MG63 (cell line): Measurements from ENCODE around the gene SNX6. TPM values are rescaled to one million over a fixed set of nuclear protein-coding genes. Genes with fewer than 3 reads are reported as not detected.
"Not testable (repeated sequence)": the region's sequence is repeated elsewhere in the genome, so short reads cannot be mapped to it uniquely, and the experiment has no call there.

Experiments used
- DNase-seq: peaks from one replicate; pipeline ENCODE4 v3.0.0-alpha.2; 2020
- H3K27me3 ChIP-seq: fragments of 250-450 bp; sonication (Bioruptor Pico); 2 replicates; pipeline ENCODE4 v1.5.1; 2020; ENCODE audit warnings: mild to moderate bottlenecking, moderate library complexity
- H3K36me3 ChIP-seq: fragments of 250-450 bp; sonication (Bioruptor Pico); 2 replicates; pipeline ENCODE4 v1.5.1; 2020; ENCODE audit warnings: mild to moderate bottlenecking, moderate library complexity
- H3K4me3 ChIP-seq: fragments of 250-450 bp; sonication (Bioruptor Pico); 2 replicates; pipeline ENCODE4 v1.5.1; 2020; ENCODE audit warnings: mild to moderate bottlenecking, moderate library complexity
- H3K9me3 ChIP-seq: fragments of 250-450 bp; sonication (Bioruptor Pico); 2 replicates; pipeline ENCODE4 v1.5.1; 2020; ENCODE audit warnings: mild to moderate bottlenecking, moderate library complexity
- total RNA-seq: library from RNA; depleted of rRNA; stranded (reverse); fragments of >200 nt; shearing (Covaris generic); gene quantifications from 2 replicates; pipeline ENCODE4 v1.2.3, GENCODE V29; 2014; ENCODE audit warnings: low replicate concordance; rRNA removed

The SNX6 gene
- total RNA-seq: 44.5 and 80.6 TPM in 2 replicates

DNA sequence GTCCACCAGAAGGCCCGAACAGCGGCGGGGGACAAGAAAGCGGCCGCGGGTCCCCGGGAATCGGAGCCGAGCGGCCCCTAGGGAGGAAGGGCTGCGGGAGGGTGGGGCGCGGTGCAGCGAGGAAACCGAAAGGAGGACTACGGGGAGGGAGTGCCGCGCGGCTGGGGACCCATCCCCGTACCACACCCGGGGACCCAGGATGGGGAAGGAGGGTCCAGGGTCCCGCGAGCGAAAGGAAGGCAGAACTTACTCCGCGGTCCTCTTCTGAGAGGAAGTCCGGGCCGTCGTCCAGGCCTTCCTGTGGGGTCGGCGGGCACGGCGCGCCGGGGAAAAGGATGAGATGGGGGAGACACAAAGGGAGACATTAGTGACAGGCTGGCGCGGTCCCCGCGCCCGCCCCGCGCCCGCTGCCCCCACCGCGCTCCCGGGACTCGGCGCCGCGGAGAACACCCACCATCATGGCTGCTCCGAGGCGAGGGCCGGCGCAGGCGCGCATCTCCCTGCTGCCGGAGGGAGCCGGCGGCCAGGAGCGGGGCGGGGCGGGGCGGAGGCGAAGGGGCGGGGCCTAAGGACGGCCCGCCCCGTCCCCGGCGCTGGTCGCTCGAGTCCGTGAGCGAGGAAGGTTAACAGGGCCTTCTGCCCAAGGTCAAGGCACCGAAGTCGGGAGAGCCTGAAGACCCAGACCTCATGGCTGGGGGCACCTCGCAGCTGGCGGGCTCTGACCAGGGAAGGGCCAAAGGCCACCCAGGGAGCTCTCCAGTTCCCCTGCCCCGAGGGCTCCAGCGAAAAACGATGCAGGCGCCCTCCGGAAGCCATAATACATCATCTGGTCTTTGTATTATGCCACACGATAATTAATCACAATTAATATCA lies at the start of gene SNX6:
Gene SNX6 (minus strand): TSS at position 492 of the 873 bp plus-strand sequence. CDS start 32 bp downstream, at position 460.
- H3K9me3 ChIP-seq: no peaks in the 10 kb centered on the region
- H3K36me3 ChIP-seq: no peaks in the 10 kb centered on the region
- H3K4me3 ChIP-seq: peak within 1 kb of the TSS; percentile 72
- peak; percentile 70 for DNase-seq
- H3K27me3 ChIP-seq: no peaks in the 10 kb centered on the region

DNA sequence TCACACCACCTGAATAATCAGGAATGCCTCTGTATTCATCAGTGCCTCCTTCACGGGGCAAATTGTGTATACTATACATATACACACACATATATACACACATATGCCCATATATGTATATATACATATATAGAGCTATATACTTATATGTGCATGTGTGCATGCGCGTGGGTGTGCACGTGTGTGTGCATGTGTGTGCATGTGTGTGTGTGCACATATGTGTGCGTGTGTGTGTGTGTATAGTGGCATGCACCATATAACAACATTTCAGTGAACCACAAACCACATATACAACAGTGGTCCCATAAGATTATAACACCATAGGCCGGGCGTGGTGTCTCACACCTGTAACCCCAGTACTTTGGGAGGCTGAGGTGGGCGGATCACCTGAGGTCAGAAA lies 48.8 kb upstream of the SNX6 start:
- H3K27me3 ChIP-seq: no peaks in the 10 kb centered on the region
- no peak overlapping the region for H3K4me3 ChIP-seq
- H3K36me3 ChIP-seq: no peaks in the 10 kb centered on the region
- DNase-seq: no peak
- H3K9me3 ChIP-seq: no peaks in the 10 kb centered on the region

DNA sequence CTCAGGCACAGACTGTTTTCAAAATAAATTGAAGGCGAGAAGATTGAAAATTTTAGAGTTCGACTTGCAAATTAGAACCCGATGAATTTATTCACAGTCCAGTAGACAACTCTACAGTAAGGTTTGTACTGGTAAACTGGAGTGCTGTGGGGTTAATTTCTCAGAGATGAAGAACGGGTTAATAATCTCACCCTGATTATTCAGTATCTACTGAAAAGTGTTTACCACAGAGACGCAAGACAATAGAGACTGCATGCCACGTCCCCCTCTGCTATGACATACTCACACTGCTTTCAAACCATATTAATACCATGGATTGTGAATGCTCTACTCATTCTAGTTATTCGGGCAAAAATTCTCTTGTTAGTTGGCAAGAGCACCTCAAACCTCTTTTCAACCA lies 48.4 kb upstream of the SNX6 start:
- no peaks in the 10 kb centered on the region for H3K9me3 ChIP-seq
- DNase-seq: no peak
- H3K27me3 ChIP-seq: no peaks in the 10 kb centered on the region
- no peaks in the 10 kb centered on the region for H3K36me3 ChIP-seq
- no peak overlapping the region for H3K4me3 ChIP-seq

DNA sequence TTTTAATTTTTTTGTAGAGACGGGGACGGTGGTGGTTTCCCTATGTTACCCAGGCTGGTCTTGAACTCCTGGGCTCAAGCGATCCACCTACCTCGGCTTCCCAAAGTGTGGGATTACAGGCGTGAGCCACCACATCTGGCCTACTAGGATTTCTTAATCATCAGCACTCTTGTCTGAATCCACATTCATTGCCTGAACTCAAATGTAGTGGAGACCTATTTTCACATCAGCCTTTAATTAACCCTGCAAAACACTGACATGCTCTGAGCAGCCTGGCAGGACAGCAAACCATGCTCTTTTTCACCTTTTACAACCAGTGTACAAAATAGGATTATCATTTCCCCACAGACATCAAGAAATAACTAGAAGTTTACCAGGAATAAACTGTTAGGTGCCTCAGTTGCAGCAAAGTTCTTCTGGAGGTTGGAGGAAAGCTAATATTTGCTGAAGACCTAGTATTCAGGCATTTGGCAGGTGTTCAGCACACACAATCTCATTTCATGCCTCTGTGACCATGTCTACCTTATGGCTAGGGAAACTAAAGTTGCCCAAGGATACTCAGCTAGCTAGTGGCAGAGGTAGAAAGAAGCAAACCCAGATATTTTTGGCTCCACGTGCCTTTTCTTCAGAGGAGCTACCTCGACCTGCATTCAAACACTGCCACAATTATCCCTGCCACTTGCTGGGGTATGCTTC lies 46.7 kb upstream of the SNX6 start:
- H3K36me3 ChIP-seq: no peaks in the 10 kb centered on the region
- no peak for DNase-seq
- no peaks in the 10 kb centered on the region for H3K9me3 ChIP-seq
- H3K27me3 ChIP-seq: no peaks in the 10 kb centered on the region
- no peak overlapping the region for H3K4me3 ChIP-seq

DNA sequence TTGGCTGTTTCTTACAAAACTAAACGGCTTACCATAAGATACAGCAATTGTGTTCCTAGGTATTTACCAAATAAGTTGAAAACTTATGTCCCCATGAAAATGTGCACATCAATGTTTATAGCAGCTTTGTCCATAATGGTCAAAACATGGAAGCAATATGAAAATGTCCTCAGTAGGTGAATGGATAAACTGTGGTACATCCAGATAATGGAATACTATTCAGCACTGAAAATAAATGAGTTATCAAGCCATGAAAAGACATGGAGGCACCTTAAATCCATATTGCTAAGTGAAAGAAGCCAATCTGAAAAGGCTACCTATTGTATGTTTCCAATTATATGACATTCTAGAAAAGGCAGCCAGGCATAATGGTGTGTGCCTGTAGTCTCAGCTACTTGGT lies 43.8 kb upstream of the SNX6 start:
- no peak for DNase-seq
- Histone ChIP-seq H3K4me3 (no peak overlapping the region), H3K36me3 (no peaks in the 10 kb centered on the region), H3K27me3 (no peaks in the 10 kb centered on the region), H3K9me3 (no peaks in the 10 kb centered on the region)

DNA sequence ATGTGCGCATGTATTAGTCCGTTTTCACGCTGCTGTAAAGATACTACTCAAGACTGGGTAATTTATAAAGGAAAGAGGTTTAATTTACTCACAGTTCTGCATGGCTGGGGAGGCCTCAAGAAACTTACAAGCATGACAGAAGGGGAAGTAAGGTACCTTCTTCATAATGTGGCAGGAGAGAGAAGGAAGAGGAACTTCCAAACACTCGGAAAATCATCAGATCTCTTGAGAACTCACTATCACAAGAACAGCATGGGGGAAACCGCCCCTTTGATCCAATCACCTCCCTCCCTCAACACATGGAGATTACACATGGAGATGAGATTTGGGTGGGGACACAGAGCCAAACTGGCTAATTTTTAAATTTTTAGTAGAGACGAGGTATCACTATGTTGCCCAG lies 41.8 kb upstream of the SNX6 start:
- Histone ChIP-seq H3K9me3 (no peaks in the 10 kb centered on the region), H3K27me3 (no peaks in the 10 kb centered on the region), H3K36me3 (no peaks in the 10 kb centered on the region), H3K4me3 (no peak overlapping the region)
- no peak for DNase-seq

DNA sequence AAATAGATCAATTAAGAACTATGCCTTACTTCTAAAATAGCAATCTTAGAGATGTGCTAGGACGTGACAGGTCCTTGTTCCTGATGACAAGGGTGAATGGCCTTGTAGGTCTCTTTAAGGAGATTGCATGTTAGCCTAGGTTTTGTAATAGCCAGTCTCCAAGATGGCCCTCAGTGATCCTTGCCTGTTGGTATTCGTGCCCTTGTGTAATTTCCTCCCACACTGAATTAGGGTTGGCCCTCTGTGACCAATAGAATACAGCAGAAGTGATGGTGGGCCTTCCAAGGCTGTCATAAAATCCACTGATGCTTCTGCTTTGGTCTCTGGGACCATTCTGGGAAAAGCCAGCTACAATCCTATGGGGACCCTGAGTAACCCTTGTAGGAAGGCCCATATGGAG lies 38.2 kb upstream of the SNX6 start:
- Histone ChIP-seq H3K9me3 (no peaks in the 10 kb centered on the region), H3K27me3 (no peaks in the 10 kb centered on the region), H3K36me3 (no peaks in the 10 kb centered on the region), H3K4me3 (no peak overlapping the region)
- DNase-seq: no peak

DNA sequence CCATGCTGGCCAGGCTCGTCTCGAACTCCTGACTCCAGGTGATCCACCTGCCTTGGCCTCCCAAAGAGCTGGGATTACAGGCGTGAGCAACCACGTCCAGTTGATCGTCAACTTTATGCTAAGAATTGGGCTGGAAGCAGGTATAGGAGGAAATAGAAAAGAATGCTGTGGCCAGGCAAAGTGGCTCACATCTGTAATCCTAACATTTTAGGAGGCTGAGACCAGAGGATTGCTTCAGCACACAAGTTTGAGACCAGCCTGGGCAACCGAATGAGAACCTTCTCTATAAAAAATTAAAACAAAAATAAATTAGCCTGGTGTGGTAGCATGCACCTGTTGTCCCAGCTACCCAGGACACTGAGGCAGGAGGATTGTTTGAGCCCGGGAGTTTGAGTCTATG lies 37.1 kb upstream of the SNX6 start:
- Histone ChIP-seq H3K27me3 (no peaks in the 10 kb centered on the region), H3K9me3 (no peaks in the 10 kb centered on the region), H3K4me3 (no peak overlapping the region), H3K36me3 (no peaks in the 10 kb centered on the region)
- no peak for DNase-seq

DNA sequence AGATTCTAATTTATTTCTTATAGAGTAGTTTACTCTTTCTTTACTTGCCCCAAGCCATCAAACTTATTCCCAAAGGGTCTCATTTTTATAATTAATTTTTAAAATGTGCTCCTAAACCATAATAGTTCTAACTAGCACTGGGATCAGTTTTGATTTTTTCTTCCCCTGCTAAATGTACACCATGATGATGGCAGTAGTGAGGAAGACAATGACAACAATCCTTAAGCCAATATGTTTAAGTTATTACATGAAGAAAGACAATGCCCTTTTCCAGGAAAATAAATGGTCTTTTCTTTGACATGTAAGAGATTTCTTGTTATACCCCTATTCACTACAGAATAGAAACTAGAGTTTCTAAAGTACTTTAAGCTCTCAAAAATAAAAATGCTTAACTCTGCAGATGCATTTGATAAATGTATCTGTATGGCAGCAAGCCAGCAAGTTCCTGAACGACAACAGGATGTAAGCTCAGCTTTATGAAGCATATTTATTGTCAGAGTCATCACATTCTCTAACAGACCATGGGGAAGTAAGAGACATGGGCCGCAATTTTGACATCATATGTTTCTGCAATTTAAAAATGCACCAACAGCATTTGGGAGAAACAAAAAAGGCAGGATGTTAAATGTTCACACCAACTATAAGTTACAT lies 36.0 kb upstream of the SNX6 start:
- Histone ChIP-seq H3K36me3 (no peaks in the 10 kb centered on the region), H3K9me3 (no peaks in the 10 kb centered on the region), H3K4me3 (no peak overlapping the region), H3K27me3 (no peaks in the 10 kb centered on the region)
- peak; percentile 26 for DNase-seq

DNA sequence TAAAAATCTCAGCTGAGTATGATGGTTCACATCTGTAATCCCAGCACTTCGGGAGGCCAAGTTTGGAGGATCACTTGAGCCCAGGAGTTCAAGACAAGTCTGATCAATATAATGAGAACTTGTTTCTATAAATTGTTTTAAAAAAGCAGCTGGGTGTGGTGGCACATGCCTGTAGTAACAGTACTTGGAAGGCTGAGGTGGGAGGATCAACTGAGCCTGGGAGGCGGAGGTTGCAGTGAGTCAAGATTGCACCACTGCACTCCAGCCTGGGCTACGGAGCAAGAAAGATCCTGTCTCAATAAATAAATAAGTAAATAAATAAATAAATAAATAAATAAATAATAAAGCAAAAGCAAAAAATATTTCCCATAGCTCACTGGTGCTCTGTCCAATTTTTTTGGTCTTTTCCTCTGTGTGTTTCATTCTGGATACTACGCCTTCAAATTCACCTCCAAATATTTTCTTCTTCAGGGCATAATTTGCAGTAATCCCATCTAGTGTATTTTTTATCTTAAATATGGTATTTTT lies 32.7 kb upstream of the SNX6 start:
- H3K9me3 ChIP-seq: no peaks in the 10 kb centered on the region
- no peak overlapping the region for H3K4me3 ChIP-seq
- no peaks in the 10 kb centered on the region for H3K27me3 ChIP-seq
- no peaks in the 10 kb centered on the region for H3K36me3 ChIP-seq
- no peak for DNase-seq

DNA sequence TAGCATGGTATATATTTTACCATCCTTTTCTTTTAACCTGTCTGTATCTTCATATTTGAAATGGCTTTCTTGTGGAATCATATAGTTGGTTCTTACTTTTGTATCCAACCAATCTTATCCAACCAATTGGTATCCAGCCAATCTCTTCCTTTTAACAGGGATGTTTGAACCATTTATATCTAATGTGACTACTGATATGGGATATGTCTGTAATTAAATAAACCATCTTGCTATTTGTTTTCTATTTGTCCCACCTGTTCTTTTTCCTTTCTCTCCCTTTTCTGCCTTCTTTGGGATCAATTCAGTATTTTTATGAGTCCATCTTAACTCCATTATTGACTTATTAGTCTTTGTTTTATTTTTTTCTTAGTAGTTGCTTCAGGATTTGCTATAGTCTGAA lies 30.8 kb upstream of the SNX6 start:
- Histone ChIP-seq H3K4me3 (no peak overlapping the region), H3K36me3 (no peaks in the 10 kb centered on the region), H3K9me3 (no peaks in the 10 kb centered on the region), H3K27me3 (no peaks in the 10 kb centered on the region)
- DNase-seq: no peak

DNA sequence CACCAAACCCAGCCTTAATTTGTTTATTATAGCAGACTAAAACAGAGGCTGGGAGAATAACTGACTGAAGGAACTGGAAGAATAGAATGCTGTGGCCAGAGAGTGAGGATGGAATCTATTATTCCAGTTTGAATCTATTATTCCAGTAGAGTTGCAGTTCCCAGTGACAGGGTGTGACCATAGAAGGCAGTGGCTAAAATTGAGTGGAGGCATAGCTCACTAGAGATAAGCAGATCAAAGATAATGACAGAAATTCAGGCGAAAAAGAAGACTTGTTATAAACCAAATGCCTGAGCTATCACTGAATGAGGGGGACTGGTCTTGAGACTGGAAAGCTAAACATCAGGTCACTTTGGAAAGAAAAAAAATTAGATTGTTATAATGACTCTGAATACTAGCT lies 26.0 kb upstream of the SNX6 start:
- Histone ChIP-seq H3K36me3 (no peaks in the 10 kb centered on the region), H3K9me3 (peaks cover 7% of the 10 kb centered on the region), H3K4me3 (no peak overlapping the region), H3K27me3 (no peaks in the 10 kb centered on the region)
- no peak for DNase-seq

DNA sequence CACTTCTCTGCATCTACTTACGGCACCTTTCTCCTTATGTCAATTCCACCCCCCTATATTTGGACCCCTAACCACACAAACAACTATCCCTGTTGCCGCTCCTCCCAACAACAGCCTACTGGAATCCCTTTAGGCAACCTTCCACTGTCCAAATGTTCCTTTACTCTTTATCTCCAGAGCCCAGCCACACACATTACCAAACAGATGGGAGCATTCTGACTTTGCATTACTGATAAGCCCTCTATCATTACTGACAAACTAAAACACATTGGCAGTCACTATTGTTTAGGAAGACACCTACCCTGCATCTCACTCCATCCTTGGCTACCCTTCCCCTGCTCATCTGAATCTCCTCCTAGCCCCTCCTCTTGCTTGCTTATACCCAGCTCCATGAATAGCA lies 23.1 kb upstream of the SNX6 start:
- not testable (repeated sequence) for H3K36me3 ChIP-seq, H3K4me3 ChIP-seq, H3K27me3 ChIP-seq, DNase-seq, H3K9me3 ChIP-seq

DNA sequence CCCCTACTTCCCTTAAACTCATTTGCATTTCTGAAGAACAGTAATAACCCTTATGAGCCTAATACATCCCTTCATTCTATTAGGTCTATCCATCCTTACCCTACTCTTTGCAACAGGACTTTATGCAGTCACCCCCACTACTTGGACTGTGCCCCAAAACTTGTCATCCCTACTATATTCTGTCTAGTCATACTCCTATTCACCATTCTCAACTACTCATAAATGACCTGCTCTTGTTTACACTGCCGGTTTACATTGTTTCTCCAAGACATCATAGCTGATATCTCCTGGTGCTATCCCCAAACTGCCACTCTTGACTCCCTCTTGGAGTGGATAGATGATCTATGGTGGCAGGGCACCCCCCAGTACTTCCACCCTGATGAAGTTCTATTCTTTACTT lies 22.4 kb upstream of the SNX6 start:
- not testable (repeated sequence) for H3K27me3 ChIP-seq, H3K4me3 ChIP-seq, DNase-seq, H3K9me3 ChIP-seq, H3K36me3 ChIP-seq

DNA sequence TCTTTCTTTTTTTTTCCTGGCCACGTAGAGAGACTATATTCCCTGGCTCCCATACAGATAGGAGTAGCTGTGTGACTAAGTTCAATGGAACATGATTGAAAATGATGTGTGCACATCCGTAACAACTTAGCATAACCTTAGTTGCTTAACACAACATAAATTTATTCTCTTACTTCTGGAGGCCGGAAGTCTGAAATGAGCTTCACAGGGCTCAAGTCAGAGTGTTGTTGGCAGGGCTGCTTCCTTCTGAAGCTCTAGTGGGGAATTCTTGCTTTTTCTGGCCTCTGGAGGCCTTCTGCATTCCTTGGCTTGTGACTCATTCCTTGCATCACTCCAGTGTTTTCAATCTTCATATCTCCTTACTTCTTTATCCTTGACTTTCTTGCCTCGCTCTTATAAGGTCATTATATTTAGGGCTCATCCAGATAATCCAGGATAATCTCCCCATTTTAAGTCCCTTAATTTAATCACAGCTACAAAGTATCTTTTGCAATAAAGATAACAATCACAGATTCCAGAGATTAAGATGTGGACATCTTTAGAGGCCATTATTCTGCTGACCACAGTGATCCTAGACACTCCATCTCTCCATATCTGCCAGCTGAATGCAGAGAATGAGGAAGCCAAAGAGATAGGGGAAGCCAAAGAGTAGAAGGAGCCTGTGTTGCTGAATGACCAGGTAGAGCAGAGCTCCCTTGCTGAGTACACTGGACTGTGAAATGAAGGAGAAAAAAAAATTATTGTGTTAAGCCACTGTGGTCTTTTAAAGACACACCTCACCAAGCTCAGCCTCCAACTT lies 21.0 kb upstream of the SNX6 start:
- DNase-seq: peak; percentile 72
- Histone ChIP-seq H3K27me3 (no peaks in the 10 kb centered on the region), H3K9me3 (peaks cover 7% of the 10 kb centered on the region), H3K36me3 (no peaks in the 10 kb centered on the region), H3K4me3 (no peak overlapping the region)

DNA sequence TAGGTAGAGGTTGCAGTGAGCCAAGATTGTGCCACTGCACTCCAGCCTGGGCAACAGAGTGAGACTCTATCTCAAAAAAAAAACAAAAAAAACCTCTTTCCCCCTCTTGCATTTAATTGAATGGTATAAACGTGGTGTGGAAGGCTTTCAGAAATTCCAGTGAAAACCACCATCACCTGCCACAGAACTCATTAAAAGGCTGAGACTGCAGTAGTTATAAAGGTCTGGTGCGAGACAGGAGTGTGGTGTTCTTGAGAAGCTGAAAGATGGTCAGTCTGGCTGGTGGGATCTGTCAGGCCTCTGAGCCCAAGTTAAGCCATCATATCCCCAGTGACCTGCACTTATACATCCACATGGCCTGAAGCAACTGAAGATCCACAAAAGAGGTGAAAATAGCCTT lies 20.1 kb upstream of the SNX6 start:
- H3K27me3 ChIP-seq, H3K9me3 ChIP-seq, DNase-seq, H3K36me3 ChIP-seq, H3K4me3 ChIP-seq: not testable (repeated sequence)
